WERI-Rb-1 (cell line): Measurements from ENCODE around the gene HHAT.

ENCODE experiments used
- DNase-seq: peaks from one replicate; pipeline ENCODE4 v3.0.0-alpha.2; 2020
- H3K27ac ChIP-seq: fragments of 250-450 bp; sonication (Bioruptor Pico); 2 replicates; pipeline ENCODE4 v1.5.1; 2020; ENCODE audit warnings: mild to moderate bottlenecking, moderate library complexity
- H3K27me3 ChIP-seq: fragments of 250-450 bp; sonication (Bioruptor Pico); 2 replicates; pipeline ENCODE4 v1.5.1; 2021; ENCODE audit warnings: mild to moderate bottlenecking, low read depth, moderate library complexity; ENCODE audit not compliant: insufficient read depth, severe bottlenecking
- H3K36me3 ChIP-seq: fragments of 250-450 bp; sonication (Bioruptor Pico); 2 replicates; pipeline ENCODE4 v1.5.1; 2020; ENCODE audit warnings: mild to moderate bottlenecking, moderate library complexity
- H3K4me3 ChIP-seq: 2 replicates; pipeline ENCODE4 v1.5.1; 2011; ENCODE audit warnings: low read depth, mild to moderate bottlenecking, control low read depth, low read length
- H3K9me3 ChIP-seq: fragments of 250-450 bp; sonication (Bioruptor Pico); 2 replicates; pipeline ENCODE4 v1.5.1; 2021; ENCODE audit warnings: mild to moderate bottlenecking, moderate library complexity; ENCODE audit not compliant: severe bottlenecking
- TF ChIP-seq, protein P1 (sequence below): IDR thresholded peaks from 2 replicates; pipeline ENCODE4 v1.5.1; 2011; ENCODE audit warnings: low read depth, mild to moderate bottlenecking, control low read depth, inconsistent platforms, low read length

Gene HHAT

DNA sequence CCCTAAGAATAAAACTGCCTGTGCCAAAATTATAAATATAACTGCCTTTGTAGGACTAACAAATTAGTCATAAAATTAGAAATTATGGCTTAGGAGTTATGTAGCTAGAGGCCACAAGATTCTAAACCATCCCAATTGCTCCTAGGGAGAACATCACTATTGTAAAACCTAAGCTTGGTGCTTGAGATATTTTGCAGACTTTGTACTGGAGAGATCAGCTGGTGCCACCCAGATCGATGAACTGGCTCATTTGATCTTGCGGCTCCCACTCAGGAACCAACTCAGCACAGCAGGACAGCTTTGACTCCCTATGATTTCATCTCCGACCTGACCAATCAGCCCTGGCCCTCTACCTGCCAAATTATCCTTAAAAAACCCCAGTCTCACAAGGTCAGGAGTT lies 30.6 kb downstream of the HHAT start:
- no peak overlapping the region for H3K4me3 ChIP-seq
- H3K27ac ChIP-seq: no peak overlapping the region
- no peaks in the 10 kb centered on the region for H3K9me3 ChIP-seq
- DNase-seq: no peak
- H3K27me3 ChIP-seq: no peaks in the 10 kb centered on the region
- TF ChIP-seq, protein P1, sequence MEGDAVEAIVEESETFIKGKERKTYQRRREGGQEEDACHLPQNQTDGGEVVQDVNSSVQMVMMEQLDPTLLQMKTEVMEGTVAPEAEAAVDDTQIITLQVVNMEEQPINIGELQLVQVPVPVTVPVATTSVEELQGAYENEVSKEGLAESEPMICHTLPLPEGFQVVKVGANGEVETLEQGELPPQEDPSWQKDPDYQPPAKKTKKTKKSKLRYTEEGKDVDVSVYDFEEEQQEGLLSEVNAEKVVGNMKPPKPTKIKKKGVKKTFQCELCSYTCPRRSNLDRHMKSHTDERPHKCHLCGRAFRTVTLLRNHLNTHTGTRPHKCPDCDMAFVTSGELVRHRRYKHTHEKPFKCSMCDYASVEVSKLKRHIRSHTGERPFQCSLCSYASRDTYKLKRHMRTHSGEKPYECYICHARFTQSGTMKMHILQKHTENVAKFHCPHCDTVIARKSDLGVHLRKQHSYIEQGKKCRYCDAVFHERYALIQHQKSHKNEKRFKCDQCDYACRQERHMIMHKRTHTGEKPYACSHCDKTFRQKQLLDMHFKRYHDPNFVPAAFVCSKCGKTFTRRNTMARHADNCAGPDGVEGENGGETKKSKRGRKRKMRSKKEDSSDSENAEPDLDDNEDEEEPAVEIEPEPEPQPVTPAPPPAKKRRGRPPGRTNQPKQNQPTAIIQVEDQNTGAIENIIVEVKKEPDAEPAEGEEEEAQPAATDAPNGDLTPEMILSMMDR: no peak
- no peaks in the 10 kb centered on the region; the same call in 1 of the 2 replicates for H3K36me3 ChIP-seq

DNA sequence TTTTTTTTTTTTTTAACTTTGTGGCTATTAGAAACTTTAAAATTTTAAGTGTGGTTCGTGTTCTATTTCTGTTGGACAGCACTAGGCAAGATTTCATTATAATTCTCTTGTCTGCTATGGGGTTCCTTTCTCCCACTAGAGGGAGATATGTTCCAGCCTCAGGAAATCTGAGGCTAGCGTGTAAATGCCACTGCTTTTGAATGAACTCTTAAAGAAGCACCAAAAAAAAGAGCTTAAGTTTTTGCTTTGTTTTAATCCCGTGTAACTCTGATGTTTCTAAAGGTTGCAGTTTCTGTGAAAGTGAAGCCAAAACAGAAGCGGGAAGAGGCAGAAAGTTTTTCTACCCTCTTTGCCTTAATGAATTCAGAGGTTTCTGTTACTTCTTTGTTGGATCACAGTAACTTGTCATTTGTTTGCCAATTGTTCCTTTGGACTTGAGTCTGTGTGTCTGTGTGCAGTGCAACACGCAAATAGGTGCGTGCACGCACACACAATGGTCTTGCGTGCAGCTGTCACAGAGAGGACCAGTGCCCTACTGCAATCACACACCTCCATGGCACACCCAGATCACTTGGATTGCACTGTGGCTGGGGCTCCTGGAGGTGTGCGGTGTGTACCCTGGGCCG lies 32.3 kb downstream of the HHAT start:
- DNase-seq: no peak

DNA sequence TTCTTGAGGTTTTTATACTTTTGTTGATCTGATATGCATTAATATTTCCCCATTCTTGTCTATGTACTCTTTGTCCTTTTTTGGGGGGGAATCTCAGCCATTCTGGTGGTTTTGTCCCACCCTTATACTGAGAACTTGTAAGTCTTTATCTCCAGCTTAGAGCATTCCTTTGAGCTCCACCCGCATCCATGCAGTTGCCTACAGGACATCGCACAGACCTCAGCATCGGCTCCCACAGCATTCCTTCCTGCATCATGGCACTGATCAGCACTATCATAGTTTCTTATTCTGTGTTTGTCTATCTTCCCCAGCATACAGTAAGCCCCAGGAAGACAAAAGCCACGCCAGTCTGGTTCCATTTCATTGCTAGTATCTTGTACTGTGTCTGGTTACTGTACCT lies 33.0 kb downstream of the HHAT start:
- no peak overlapping the region for H3K4me3 ChIP-seq
- no peak overlapping the region for H3K27ac ChIP-seq
- no peaks in the 10 kb centered on the region; the same call in 1 of the 2 replicates for H3K36me3 ChIP-seq
- no peaks in the 10 kb centered on the region for H3K27me3 ChIP-seq
- TF ChIP-seq, protein P1: no peak
- DNase-seq: no peak
- H3K9me3 ChIP-seq: no peaks in the 10 kb centered on the region

More for the DNA sequence above, 32.3 kb downstream of the HHAT start:
- TF ChIP-seq, protein P1: peak; percentile 64
- no peaks in the 10 kb centered on the region for H3K9me3 ChIP-seq
- H3K36me3 ChIP-seq: no peaks in the 10 kb centered on the region; the same call in 1 of the 2 replicates
- H3K27me3 ChIP-seq: no peaks in the 10 kb centered on the region
- H3K27ac ChIP-seq: no peak overlapping the region
- no peak overlapping the region for H3K4me3 ChIP-seq

DNA sequence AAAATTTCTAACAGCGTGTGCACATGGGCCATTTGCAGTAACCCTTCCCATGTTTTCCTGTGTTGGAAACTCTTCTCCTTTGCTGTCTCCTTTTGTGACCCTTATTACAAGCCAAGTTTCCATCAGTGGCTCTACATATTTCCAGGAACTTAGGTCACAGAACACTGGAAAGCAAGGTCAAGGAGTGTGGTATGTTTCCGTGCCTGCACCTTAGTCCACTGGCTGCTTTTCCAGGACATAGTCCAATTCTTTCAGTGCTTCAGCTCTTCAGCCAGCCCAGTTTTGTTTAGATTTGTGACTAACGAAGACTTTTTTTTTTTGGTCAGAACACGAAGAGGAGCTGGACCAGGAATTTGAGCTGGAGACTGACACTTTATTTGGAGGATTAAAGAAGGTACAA lies 33.8 kb downstream of the HHAT start:
- H3K27me3 ChIP-seq: no peaks in the 10 kb centered on the region
- no peak overlapping the region for H3K27ac ChIP-seq
- H3K9me3 ChIP-seq: no peaks in the 10 kb centered on the region
- DNase-seq: no peak
- TF ChIP-seq, protein P1: no peak
- no peak overlapping the region for H3K4me3 ChIP-seq
- no peaks in the 10 kb centered on the region; the same call in 1 of the 2 replicates for H3K36me3 ChIP-seq

DNA sequence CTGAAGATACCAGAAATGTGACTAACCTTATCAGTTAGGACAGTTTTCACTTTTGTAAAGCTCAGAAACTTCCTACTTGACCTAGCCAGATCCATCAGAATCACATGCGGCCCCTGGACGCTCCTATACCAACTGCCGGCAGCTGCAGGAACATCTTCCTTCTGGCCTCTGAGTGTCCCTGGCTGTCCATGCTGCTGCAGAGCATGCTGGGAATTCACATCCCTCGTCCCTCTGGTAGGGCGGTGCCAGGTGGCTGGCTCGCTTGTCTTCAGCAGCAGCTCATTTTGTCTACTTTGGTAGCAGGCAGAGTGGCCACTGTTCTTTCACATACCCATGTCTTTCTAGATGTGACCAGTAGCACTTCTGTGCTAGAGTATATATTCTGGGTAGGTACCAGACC lies 34.4 kb downstream of the HHAT start:
- Histone ChIP-seq H3K27me3 (no peaks in the 10 kb centered on the region), H3K36me3 (no peaks in the 10 kb centered on the region; the same call in 1 of the 2 replicates), H3K27ac (no peak overlapping the region), H3K9me3 (no peaks in the 10 kb centered on the region), H3K4me3 (no peak overlapping the region)
- TF ChIP-seq, protein P1: no peak
- DNase-seq: no peak

DNA sequence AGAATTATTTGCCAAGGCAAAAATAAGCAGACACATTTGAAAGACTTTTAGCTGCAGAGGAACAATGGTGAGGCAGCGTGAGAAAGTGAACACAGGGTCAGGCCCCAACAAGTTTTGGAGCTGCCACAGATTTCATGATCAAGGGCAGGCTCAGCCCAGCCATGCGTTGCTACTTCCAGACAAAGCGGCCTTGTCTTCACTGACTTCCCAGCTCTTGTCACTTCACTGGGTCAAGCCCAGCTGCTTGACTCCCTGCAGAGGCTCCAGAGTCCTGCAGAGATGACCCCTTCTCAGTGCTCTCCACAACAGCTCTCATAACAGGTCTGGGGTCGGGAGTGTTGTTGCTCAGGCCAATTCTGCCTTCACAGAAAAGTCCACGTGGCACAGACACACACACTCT lies 35.8 kb downstream of the HHAT start:
- DNase-seq: no peak
- H3K4me3 ChIP-seq: no peak overlapping the region
- H3K36me3 ChIP-seq: no peaks in the 10 kb centered on the region; the same call in 1 of the 2 replicates
- no peaks in the 10 kb centered on the region for H3K9me3 ChIP-seq
- H3K27ac ChIP-seq: no peak overlapping the region
- TF ChIP-seq, protein P1: no peak
- H3K27me3 ChIP-seq: no peaks in the 10 kb centered on the region
